HUES64 (cell line): ENCODE data around the gene LHFPL6.

Source experiments
- H3K27ac ChIP-seq: 2 replicates; pipeline ENCODE4 v1.7.0; 2013; ENCODE audit warnings: low read depth, low read length, inconsistent platforms
- H3K27me3 ChIP-seq: 2 replicates; pipeline ENCODE4 v1.6.1; 2013; ENCODE audit warnings: mild to moderate bottlenecking, low read length; ENCODE audit not compliant: insufficient read depth
- H3K36me3 ChIP-seq: 2 replicates; pipeline ENCODE4 v1.6.1; 2013; ENCODE audit warnings: mild to moderate bottlenecking, low read length; ENCODE audit not compliant: insufficient read depth
- H3K4me1 ChIP-seq: 2 replicates; pipeline ENCODE4 v1.6.1; 2013; ENCODE audit warnings: mild to moderate bottlenecking, low read length, moderate library complexity; ENCODE audit not compliant: insufficient read depth
- H3K4me3 ChIP-seq: 2 replicates; pipeline ENCODE4 v1.5.1; 2013; ENCODE audit warnings: mild to moderate bottlenecking, low read length, moderate library complexity
- H3K9ac ChIP-seq: 2 replicates; pipeline ENCODE4 v1.6.1; 2013; ENCODE audit warnings: mild to moderate bottlenecking, low read depth, low read length
- H3K9me3 ChIP-seq: 2 replicates; pipeline ENCODE4 v1.6.1; 2013; ENCODE audit warnings: low read depth, low read length; ENCODE audit not compliant: insufficient read depth
- WGBS: fragments of 150-250, 120-280 bp; methylation state at CpG from one replicate; pipeline ENCODE4 v1.1.7; 2013; ENCODE audit warnings: missing lambda C conversion rate; 5-methylcytosine and 5-hydroxymethylcytosine counted together

Gene LHFPL6

DNA sequence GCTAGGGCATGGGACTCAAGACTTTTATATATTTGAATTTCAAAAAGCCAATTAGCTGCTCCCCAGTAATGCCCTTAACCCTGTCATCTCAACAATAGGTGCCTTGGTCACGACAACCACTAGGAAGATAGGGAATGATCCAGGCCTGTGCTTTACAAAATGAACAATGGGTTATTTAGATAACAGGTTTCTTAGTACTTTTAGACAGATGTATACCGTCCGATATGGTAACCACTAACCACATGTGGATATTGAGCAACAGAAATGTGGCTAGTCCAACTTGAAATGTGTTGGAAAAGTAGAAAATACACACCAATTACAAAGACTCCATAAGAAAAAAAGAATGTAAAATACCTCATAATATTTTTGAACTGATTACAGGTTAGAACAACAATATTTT lies 201.2 kb downstream of the LHFPL6 start:
- Histone ChIP-seq H3K27me3 (peaks cover 25% of the 10 kb centered on the region), H3K9ac (no peak overlapping the region), H3K36me3 (no peaks in the 10 kb centered on the region), H3K9me3 (no peaks in the 10 kb centered on the region), H3K27ac (no peak overlapping the region), H3K4me3 (no peak overlapping the region), H3K4me1 (peaks cover 26% of the 10 kb centered on the region)
- 97% methylated on average over 3 of the region's 3 CpGs for WGBS

DNA sequence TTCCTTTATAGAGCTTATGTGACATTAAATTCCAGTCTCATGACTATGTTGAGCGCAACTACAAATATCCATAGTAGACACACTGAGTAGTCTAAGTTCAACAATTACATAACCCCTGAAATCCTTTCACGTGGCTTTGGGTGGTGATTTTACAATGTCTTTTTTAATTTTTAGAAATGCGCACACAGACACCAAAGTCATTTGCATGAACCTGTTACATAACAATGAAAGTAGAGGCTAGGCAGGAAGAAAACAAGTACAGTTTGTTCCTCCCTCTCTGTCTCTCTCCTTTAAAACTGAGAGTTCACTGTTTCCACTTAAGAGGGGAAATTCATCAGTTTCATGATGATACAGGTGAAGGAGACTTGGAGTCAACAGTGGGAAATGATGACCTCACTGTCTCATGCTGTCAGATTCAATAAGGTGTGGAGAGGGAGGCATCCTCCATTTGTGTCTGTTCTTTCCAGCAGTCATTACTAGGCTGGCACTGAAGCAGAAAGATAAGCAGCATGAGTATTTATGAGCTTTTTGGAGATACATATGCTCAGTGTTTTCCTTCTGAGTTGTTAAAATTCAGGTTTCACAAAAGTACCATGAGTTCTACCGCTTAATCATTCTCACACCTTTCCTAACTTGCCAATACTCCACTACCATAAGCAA lies 201.8 kb downstream of the LHFPL6 start:
- Histone ChIP-seq H3K27ac (no peak overlapping the region), H3K9ac (no peak overlapping the region), H3K9me3 (no peaks in the 10 kb centered on the region), H3K4me3 (no peak overlapping the region), H3K36me3 (no peaks in the 10 kb centered on the region), H3K27me3 (peaks cover 30% of the 10 kb centered on the region), H3K4me1 (peaks cover 26% of the 10 kb centered on the region)
- 82% methylated on average over 4 of the region's 4 CpGs for WGBS

DNA sequence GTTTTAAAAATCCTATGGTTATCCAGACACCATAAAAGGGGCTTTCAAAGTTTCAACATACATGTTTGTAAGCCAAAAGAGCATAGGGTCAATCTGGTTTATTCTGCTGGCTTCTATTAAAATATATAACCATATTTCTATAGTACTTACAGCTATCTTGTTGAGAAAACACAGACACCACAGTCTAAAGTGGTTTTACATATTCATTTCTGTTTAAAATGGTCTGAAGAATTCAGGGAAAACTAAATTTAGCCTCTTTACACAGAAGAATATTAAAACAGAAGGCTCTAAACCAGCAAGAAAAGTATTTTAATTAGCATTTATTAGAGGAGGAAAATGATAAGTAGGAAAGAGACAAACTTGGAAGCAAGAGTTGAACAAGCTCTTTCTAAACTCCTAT lies 203.9 kb downstream of the LHFPL6 start:
- Histone ChIP-seq H3K36me3 (no peaks in the 10 kb centered on the region), H3K9ac (no peak overlapping the region), H3K9me3 (no peaks in the 10 kb centered on the region), H3K4me3 (no peak overlapping the region), H3K27me3 (peaks cover 51% of the 10 kb centered on the region), H3K27ac (no peak overlapping the region), H3K4me1 (peaks cover 12% of the 10 kb centered on the region)

DNA sequence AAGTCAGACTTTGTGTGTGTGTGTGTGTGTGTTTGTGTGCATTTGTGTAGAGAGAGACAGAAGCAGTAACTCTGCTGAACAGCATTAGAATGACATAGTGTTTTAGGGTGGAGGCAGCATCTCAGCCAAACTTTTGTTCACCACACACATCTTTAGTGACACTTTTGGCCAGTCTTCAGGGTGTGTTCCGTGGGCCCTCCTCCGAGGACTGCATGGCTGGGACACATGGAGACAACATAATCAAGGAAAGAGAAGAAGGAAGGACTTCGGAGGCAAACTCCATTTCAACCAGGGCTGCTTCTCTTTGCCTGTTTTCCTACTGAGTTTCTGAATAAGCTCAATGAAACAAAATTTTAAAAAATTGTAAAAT lies 205.1 kb downstream of the LHFPL6 start:
- Histone ChIP-seq H3K27me3 (peaks cover 63% of the 10 kb centered on the region), H3K9me3 (no peaks in the 10 kb centered on the region), H3K27ac (no peak overlapping the region), H3K4me1 (peaks cover 12% of the 10 kb centered on the region), H3K4me3 (no peak overlapping the region), H3K36me3 (no peaks in the 10 kb centered on the region), H3K9ac (no peak overlapping the region)
- WGBS: 86% methylated on average over 2 of the region's 3 CpGs

DNA sequence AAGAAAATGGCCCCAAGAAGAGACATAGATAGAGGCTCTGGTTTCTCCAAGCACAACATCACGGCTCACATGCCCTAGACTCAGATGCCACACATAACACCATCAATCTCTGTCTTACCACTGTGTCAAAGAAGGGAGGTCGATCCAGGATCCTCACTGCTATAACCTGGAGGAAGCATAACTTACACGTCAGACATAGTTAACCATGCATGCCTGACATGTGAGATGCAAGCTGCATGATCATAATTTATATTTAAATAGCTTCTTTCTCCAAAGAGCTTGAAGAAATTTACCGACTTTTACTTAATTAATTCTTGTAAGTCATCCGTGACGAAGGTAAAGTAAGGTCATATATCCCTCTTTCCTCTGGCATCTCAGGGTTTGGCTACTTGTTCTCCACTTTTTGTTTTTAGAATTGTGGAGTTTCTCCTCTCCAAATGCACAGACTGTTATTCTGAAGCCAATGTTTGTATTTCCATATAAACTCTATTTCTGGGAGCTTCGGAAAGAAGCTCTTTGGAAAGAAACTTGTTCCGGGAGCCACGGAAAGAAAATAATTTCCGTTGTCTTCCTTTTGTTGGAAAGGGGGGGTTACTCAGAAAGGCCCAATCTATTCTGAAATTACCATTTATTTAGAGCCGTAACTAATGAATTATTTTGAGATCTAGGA lies 205.6 kb downstream of the LHFPL6 start:
- Histone ChIP-seq H3K36me3 (no peaks in the 10 kb centered on the region), H3K27ac (no peak overlapping the region), H3K9me3 (no peaks in the 10 kb centered on the region), H3K9ac (no peak overlapping the region), H3K4me1 (peaks cover 10% of the 10 kb centered on the region), H3K27me3 (peaks cover 68% of the 10 kb centered on the region), H3K4me3 (no peak overlapping the region)
- 90% methylated on average over 11 of the region's 11 CpGs for WGBS

DNA sequence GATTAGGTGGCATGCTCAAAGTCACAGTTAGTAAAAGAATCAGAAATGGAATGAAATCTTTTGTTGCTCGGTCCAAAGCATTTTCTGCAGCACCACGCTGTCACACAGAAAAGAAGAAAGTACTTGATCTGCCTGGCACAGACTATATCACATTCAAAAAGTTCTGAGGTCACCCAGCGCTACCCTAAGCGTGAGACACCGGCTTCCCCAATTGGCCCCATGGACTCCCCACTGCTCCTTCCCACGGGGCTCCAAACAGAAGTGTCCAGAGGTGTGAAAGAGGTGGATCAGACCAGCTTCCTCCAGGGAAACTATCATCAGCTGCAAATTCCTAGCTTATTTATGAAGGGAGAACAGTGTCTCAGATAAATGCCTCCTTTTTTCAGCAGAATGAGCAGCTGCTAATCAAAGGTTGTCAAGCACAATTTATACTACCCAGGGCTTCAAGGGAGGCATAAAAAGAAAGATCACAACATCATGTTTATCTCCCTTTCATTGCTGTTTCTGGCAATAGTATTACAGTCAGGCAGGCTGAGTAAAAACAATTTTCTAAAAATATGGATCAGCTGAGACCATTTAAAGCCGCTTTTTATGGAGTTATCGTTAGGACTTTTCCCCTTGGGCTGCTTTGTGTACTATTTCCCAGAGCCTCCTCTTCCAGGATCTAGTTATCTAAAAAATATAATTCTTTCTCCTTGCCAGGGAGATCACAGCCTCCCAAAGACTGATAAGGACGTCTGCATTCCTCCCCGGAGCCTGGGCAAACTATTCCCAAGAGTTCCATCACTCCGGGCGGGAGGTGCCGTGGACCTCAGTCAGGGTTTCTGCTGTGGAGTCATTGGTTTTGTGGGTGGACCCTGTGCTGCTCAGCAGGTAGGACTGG lies 208.0 kb downstream of the LHFPL6 start:
- Histone ChIP-seq H3K9ac (no peak overlapping the region), H3K4me1 (no peaks in the 10 kb centered on the region; the same call in 1 of the 2 replicates), H3K27me3 (peaks cover 91% of the 10 kb centered on the region), H3K9me3 (no peaks in the 10 kb centered on the region), H3K4me3 (no peak overlapping the region), H3K27ac (no peak overlapping the region), H3K36me3 (no peaks in the 10 kb centered on the region)
- 76% methylated on average over 13 of the region's 13 CpGs for WGBS

DNA sequence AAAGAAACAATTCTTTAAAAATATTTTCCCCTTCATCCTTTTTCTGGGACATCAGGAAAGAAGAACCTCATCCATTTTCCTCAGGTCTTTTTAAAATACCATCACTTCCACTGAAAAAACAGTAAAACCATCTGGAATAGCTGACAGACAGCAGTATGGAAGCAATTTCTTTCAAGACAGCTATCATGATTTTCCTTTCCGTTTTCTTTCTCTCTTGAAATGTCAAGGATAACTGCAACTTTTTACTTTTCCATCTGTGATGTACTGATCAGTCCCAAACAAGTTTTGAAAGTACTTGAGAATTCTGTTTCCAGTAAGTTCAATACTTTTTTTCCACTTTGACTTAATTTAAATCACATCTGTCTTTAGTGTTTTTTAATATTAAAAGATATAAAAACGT lies 211.2 kb downstream of the LHFPL6 start:
- Histone ChIP-seq H3K9ac (no peak overlapping the region), H3K4me1 (no peaks in the 10 kb centered on the region; the same call in 1 of the 2 replicates), H3K9me3 (no peaks in the 10 kb centered on the region), H3K27ac (no peak overlapping the region), H3K36me3 (no peaks in the 10 kb centered on the region), H3K27me3 (peaks cover 99% of the 10 kb centered on the region), H3K4me3 (no peak overlapping the region)
- 90% methylated on average over 1 of the region's 2 CpGs for WGBS

DNA sequence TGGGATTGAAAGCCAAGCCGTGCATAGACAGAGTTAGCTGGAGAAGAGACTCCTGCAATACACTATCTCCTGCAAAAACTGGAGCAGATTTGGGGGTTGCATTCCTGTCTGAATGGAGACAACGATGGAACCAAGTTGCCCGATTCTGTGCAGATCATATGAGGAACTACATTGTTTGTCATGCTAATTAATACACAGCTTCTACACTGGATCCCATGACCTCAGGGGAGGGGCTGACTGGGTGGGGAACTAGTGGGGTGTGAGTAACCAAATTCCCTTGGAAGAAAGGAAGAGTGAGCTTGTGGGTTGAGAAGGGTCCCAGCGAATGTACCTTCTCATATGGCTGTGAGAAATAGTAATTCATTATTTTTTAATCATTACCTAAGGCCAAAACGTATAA lies 214.0 kb downstream of the LHFPL6 start:
- Histone ChIP-seq H3K4me3 (no peak overlapping the region), H3K4me1 (peaks cover 24% of the 10 kb centered on the region; the same call in 1 of the 2 replicates), H3K27ac (no peak overlapping the region), H3K27me3 (peaks cover 98% of the 10 kb centered on the region), H3K36me3 (no peaks in the 10 kb centered on the region), H3K9ac (no peak overlapping the region), H3K9me3 (no peaks in the 10 kb centered on the region)
- 69% methylated on average over 4 of the region's 5 CpGs for WGBS

DNA sequence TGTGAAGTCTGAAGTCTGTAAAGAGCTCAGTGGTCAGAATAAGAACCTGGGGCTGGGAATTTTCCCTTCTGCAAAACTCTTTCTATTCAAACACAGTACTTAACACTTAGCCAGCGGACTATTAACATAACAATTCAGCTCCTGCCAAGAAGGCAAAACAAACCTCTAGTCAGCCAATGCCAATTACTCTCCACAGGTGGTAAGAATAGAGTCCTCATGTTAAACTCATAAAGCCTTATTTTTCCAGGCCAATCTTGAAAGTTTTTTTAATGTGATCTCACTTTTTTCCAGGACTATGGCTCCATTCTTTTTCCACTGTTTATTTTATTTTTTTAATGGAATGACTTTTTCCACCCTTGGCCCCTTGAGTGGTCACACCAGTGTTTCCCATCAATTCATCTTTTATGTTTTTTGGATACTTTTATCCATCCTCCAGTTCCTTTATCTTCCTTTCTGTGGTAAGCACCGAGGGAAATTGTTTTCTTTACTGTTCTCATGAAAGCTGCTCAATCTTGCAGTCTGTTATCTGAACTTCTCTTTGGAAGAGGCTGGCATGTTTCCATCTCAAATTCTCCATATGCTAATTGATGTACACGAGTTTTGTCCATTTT lies 217.3 kb downstream of the LHFPL6 start:
- peaks cover 98% of the 10 kb centered on the region for H3K27me3 ChIP-seq
- no peaks in the 10 kb centered on the region for H3K36me3 ChIP-seq
- 6% methylated on average over 3 of the region's 3 CpGs for WGBS
- no peak overlapping the region for H3K9ac ChIP-seq
- peaks cover 25% of the 10 kb centered on the region; the same call in 1 of the 2 replicates for H3K4me1 ChIP-seq
- no peaks in the 10 kb centered on the region for H3K9me3 ChIP-seq
- H3K4me3 ChIP-seq: no peak overlapping the region
- H3K27ac ChIP-seq: no peak overlapping the region; the same call in 1 of the 2 replicates

DNA sequence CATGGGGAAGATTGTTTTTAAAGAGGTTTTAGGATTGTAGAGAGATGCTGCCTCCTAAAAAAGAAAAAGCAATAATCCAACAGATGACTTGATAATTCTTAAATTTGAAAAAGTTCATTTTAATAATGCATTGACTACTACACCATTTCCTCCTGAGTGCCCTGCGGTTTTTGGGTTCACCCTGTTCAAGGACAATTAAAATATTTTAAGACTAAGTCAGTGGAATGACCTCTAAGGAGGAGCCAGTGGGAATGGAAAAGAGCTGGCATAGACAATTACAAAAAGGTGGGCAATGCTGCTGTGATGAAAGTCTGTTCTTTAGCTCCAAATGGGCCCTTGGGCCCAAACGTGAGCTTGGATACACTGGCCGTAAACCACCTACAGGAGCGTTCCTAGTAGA lies 217.8 kb downstream of the LHFPL6 start:
- H3K4me3 ChIP-seq: no peak overlapping the region
- H3K36me3 ChIP-seq: no peaks in the 10 kb centered on the region
- H3K4me1 ChIP-seq: peaks cover 25% of the 10 kb centered on the region; the same call in 1 of the 2 replicates
- H3K27ac ChIP-seq: no peak overlapping the region; the same call in 1 of the 2 replicates
- H3K27me3 ChIP-seq: peaks cover 97% of the 10 kb centered on the region
- WGBS: 1% methylated on average over 4 of the region's 4 CpGs
- H3K9me3 ChIP-seq: no peaks in the 10 kb centered on the region
- no peak overlapping the region for H3K9ac ChIP-seq

DNA sequence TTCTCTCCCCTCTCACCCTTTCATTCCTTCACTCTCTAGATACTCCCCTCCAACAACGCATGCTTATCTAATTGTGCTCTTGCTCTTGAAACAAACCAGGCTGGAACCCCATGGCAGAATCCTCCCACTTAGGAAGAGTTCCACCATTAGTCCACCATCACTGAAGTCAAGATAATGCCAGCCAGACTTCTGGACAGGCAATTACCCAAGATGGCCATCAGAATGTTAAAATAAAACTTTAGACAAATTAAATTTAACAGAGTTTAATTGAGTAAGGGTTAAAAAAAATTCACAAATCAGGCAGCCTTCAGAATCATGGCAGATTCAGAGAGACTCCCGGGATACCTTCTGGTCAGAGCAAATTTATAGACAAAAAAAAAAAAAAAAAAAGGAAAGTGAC lies 221.5 kb downstream of the LHFPL6 start:
- Histone ChIP-seq H3K4me3 (no peak overlapping the region), H3K27ac (no peak overlapping the region), H3K36me3 (no peaks in the 10 kb centered on the region), H3K9me3 (no peaks in the 10 kb centered on the region), H3K4me1 (peaks cover 25% of the 10 kb centered on the region; the same call in 1 of the 2 replicates), H3K9ac (no peak overlapping the region), H3K27me3 (peaks cover 96% of the 10 kb centered on the region)
- WGBS: 93% methylated on average over 2 of the region's 2 CpGs
